K562 (cell line): ENCODE data around the gene SPRING1. TPM values are rescaled to one million over a fixed set of nuclear protein-coding genes. Genes with fewer than 3 reads are reported as not detected.
A peak's percentile ranks its signal among the peaks of the same experiment; 100 is the strongest.

Experiments used
- BRF1 ChIP-seq: IDR thresholded peaks from 3 replicates; pipeline ENCODE4 v1.6.1; 2011; ENCODE audit warnings: borderline replicate concordance, mild to moderate bottlenecking; ENCODE audit not compliant: insufficient read length; ENCODE audit errors: extremely low read depth
- CBX3 ChIP-seq, 2 experiments: IDR thresholded peaks; 1 replicate in 1 of 2; 2 replicates in 1 of 2; pipeline ENCODE4 v1.6.1; 2012; ENCODE audit warnings: inconsistent platforms in 2 of 2, low read length in 2 of 2, borderline replicate concordance in 1 of 2, control low read depth in 1 of 2
- COPS2 ChIP-seq: fragments of 450-650 bp; conservative IDR thresholded peaks from 2 replicates; pipeline ENCODE4 v1.6.1; 2016; ENCODE audit warnings: mild to moderate bottlenecking, moderate library complexity
- KHSRP ChIP-seq: fragments of 450-650 bp; IDR thresholded peaks from 2 replicates; pipeline ENCODE4 v1.6.1; 2017
- MEF2D ChIP-seq: conservative IDR thresholded peaks from 2 replicates; pipeline ENCODE4 v1.6.1; 2016; ENCODE audit warnings: low read depth, missing genetic modification characterization, missing compliant biosample characterization
- NEUROD1 ChIP-seq: fragments of 150-350 bp; IDR thresholded peaks from 2 replicates; pipeline ENCODE4 v1.6.1; 2014; ENCODE audit warnings: borderline replicate concordance, low read length, low read depth; ENCODE audit not compliant: partially characterized antibody
- NONO ChIP-seq, 2 experiments: fragments of 200-400 bp in 1 of 2; fragments of 450-650 bp in 1 of 2; formaldehyde crosslinking in 1 of 2; IDR thresholded peaks; 2 replicates each; pipeline ENCODE4 v1.6.1; 2017; ENCODE audit warnings: low read depth in 2 of 2, mild to moderate bottlenecking in 2 of 2, moderate library complexity in 2 of 2, low read length in 1 of 2
- NR2F6 ChIP-seq: fragments of 450-650 bp; formaldehyde crosslinking; IDR thresholded peaks from 2 replicates; pipeline ENCODE4 v1.4.0; 2020; ENCODE audit warnings: mild to moderate bottlenecking
- POLR2AphosphoS5 ChIP-seq: IDR thresholded peaks from 2 replicates; pipeline ENCODE4 v1.6.1; 2011; ENCODE audit warnings: mild to moderate bottlenecking, low read depth, low read length, moderate library complexity; ENCODE audit not compliant: control insufficient read depth, insufficient read depth
- TAF1 ChIP-seq: IDR thresholded peaks from 2 replicates; pipeline ENCODE4 v1.6.1; 2011; ENCODE audit warnings: mild to moderate bottlenecking, low read length, moderate library complexity; ENCODE audit not compliant: insufficient read depth, control insufficient read depth, severe bottlenecking; ENCODE audit errors: extremely low read depth
- ZBED1 ChIP-seq: IDR thresholded peaks from 2 replicates; pipeline ENCODE4 v1.6.1; 2014
- ZNF239 ChIP-seq: fragments of 250-450 bp; sonication (Bioruptor Pico); IDR thresholded peaks from 2 replicates; pipeline ENCODE4 v1.4.0; 2020; ENCODE audit warnings: mild to moderate bottlenecking
- polyA plus RNA-seq, 8 experiments: library from polyadenylated mRNA; depleted of rRNA in 4 of 8; stranded (reverse) in 5 of 8; unstranded in 3 of 8; fragments of >200 nt; fragmentation: Nextera tagmentation in 2 of 8; fragmentation: Illumina TruSeq in 1 of 8; extraction: Ambion mirVana in 2 of 8; extraction: Trizol in 1 of 8; gene quantifications; 2 replicates each; pipeline versions ENCODE4 v1.2.1 to v1.2.3, GENCODE V29; 2011 to 2014; ENCODE audit warnings: inconsistent platforms in 1 of 8, missing spikeins in 1 of 8
- total RNA-seq, 7 experiments: library from RNA; depleted of rRNA in 6 of 7; stranded (reverse); fragments of >200 nt in 6 of 7; fragmentation: Illumina TruSeq in 2 of 7; extraction: Trizol in 2 of 7; gene quantifications; 2 replicates each; pipeline versions ENCODE4 v1.2.1 to v1.2.3, GENCODE V29; 2011 to 2021; ENCODE audit warnings: low replicate concordance in 1 of 7
- TF ChIP-seq, protein P1 (sequence below): fragments of 250-450 bp; sonication (Bioruptor Pico); IDR thresholded peaks from 2 replicates; pipeline ENCODE4 v1.5.0; 2020; ENCODE audit warnings: mild to moderate bottlenecking, borderline replicate concordance
- TF ChIP-seq, protein P2 (sequence below): sonication (generic); formaldehyde crosslinking; IDR thresholded peaks from 2 replicates; pipeline ENCODE4 v1.8.0; 2022; ENCODE audit warnings: missing genetic modification reagents, mild to moderate bottlenecking, borderline replicate concordance
- TF ChIP-seq, protein P3 (sequence below): fragments of 250-450 bp; sonication (Bioruptor Pico); IDR thresholded peaks from 2 replicates; pipeline ENCODE4 v1.5.0; 2021
- TF ChIP-seq, protein P4 (sequence below): fragments of 250-450 bp; sonication (Bioruptor Pico); IDR thresholded peaks from 2 replicates; pipeline ENCODE4 v1.8.0; 2021; ENCODE audit warnings: moderate library complexity, mild to moderate bottlenecking, inconsistent platforms
- TF ChIP-seq, protein P5 (sequence below): fragments of 250-450 bp; sonication (Bioruptor Pico); IDR thresholded peaks from 2 replicates; pipeline ENCODE4 v1.6.1; 2021; ENCODE audit warnings: mild to moderate bottlenecking
- TF ChIP-seq, protein P6 (sequence below): sonication (generic); formaldehyde crosslinking; IDR thresholded peaks from 2 replicates; pipeline ENCODE4 v1.9.0; 2022; ENCODE audit warnings: mild to moderate bottlenecking, missing genetic modification reagents
- TF ChIP-seq, protein P7 (sequence below): fragments of 250-450 bp; sonication (Bioruptor Pico); IDR thresholded peaks from 2 replicates; pipeline ENCODE4 v1.9.0; 2021; ENCODE audit warnings: mild to moderate bottlenecking, inconsistent platforms

SPRING1 gene
- total and polyA plus RNA-seq, 9 of the 15 experiments (the other 6 are each of a cell fraction or from before 2014, with no cell fraction given), result 1.1 to 20.0 (median 8.0) TPM

DNA sequence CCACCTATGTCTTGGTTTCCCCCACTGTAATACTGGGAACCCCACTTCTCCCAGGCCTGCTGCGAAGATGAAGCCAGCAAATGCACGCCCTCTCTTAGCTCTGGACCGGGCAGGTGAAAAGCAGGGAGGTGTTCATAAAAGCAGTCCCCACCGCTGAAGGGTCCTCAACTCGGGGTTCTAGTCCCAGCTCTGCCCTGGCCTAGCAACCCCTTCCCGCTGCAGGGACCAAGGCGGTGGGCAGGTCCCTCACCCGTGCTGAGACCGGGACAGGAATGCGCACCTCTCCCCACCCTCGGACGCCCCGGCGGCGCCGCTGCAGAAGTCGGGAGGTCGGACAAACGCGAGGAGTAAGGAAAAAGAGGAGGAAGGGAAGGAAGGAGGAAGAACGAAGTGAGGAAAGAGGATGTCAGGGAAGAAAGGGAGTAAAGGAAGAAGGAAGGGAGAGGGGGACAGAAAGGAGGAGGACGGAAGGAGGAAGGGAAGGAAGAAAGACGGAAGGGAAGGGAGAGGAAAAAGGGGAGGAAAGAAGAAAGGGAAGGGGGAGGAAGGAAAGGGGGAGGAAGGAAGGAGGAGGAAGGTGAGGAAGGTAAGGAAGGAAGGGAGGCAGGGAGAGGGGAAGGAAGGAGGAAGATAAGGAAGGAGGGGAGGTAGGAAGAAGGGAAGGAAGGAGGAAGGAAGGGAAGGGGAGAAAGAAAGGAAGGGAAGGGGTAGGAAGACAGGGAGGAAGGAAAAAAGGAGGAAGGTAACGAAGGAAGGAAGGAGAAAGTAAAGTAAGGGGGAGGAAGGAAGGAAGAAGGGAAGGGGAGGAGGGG is 701 bp downstream of the SPRING1 start (continued):
- TF ChIP-seq, protein P1, sequence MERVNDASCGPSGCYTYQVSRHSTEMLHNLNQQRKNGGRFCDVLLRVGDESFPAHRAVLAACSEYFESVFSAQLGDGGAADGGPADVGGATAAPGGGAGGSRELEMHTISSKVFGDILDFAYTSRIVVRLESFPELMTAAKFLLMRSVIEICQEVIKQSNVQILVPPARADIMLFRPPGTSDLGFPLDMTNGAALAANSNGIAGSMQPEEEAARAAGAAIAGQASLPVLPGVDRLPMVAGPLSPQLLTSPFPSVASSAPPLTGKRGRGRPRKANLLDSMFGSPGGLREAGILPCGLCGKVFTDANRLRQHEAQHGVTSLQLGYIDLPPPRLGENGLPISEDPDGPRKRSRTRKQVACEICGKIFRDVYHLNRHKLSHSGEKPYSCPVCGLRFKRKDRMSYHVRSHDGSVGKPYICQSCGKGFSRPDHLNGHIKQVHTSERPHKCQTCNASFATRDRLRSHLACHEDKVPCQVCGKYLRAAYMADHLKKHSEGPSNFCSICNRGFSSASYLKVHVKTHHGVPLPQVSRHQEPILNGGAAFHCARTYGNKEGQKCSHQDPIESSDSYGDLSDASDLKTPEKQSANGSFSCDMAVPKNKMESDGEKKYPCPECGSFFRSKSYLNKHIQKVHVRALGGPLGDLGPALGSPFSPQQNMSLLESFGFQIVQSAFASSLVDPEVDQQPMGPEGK (CRISPR knock-in tag), result no peak
- TF ChIP-seq, protein P2, sequence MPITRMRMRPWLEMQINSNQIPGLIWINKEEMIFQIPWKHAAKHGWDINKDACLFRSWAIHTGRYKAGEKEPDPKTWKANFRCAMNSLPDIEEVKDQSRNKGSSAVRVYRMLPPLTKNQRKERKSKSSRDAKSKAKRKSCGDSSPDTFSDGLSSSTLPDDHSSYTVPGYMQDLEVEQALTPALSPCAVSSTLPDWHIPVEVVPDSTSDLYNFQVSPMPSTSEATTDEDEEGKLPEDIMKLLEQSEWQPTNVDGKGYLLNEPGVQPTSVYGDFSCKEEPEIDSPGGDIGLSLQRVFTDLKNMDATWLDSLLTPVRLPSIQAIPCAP, result no peak
- TF ChIP-seq COPS2 (no peak), TAF1 (no peak), POLR2AphosphoS5 (no peak), NEUROD1 (no peak), ZBED1 (no peak), KHSRP (no peak), MEF2D (tag) (peak; percentile 54; the same call in 1 of the 2 replicates), BRF1 (no peak), NR2F6 (CRISPR knock-in tag) (no peak), ZNF239 (CRISPR knock-in tag) (no peak), CBX3 (IDR thresholded peaks at IDR 0.05; ENCODE audit: borderline replicate concordance in 1 of 2, low read length in 2 of 2) (no peak), NONO (IDR thresholded peaks at IDR 0.05; ENCODE audit: low read depth in 2 of 2, low read length in 1 of 2) (no peak)
- TF ChIP-seq, protein P3, sequence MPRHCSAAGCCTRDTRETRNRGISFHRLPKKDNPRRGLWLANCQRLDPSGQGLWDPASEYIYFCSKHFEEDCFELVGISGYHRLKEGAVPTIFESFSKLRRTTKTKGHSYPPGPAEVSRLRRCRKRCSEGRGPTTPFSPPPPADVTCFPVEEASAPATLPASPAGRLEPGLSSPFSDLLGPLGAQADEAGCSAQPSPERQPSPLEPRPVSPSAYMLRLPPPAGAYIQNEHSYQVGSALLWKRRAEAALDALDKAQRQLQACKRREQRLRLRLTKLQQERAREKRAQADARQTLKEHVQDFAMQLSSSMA (CRISPR knock-in tag), result no peak
- TF ChIP-seq, protein P4, sequence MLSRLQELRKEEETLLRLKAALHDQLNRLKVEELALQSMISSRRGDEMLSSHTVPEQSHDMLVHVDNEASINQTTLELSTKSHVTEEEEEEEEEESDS (CRISPR knock-in tag), result no peak
- TF ChIP-seq, protein P5, sequence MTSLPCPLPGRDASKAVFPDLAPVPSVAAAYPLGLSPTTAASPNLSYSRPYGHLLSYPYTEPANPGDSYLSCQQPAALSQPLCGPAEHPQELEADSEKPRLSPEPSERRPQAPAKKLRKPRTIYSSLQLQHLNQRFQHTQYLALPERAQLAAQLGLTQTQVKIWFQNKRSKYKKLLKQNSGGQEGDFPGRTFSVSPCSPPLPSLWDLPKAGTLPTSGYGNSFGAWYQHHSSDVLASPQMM (CRISPR knock-in tag), result no peak
- TF ChIP-seq, protein P6, sequence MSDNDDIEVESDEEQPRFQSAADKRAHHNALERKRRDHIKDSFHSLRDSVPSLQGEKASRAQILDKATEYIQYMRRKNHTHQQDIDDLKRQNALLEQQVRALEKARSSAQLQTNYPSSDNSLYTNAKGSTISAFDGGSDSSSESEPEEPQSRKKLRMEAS, result no peak
- TF ChIP-seq, protein P7, sequence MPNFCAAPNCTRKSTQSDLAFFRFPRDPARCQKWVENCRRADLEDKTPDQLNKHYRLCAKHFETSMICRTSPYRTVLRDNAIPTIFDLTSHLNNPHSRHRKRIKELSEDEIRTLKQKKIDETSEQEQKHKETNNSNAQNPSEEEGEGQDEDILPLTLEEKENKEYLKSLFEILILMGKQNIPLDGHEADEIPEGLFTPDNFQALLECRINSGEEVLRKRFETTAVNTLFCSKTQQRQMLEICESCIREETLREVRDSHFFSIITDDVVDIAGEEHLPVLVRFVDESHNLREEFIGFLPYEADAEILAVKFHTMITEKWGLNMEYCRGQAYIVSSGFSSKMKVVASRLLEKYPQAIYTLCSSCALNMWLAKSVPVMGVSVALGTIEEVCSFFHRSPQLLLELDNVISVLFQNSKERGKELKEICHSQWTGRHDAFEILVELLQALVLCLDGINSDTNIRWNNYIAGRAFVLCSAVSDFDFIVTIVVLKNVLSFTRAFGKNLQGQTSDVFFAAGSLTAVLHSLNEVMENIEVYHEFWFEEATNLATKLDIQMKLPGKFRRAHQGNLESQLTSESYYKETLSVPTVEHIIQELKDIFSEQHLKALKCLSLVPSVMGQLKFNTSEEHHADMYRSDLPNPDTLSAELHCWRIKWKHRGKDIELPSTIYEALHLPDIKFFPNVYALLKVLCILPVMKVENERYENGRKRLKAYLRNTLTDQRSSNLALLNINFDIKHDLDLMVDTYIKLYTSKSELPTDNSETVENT, result no peak
